LoVo (cell line): ENCODE measurements around the gene PRDX5.

Experiments used
- DNase-seq: peaks from one replicate; pipeline ENCODE4 v3.0.0-alpha.2; 2016; ENCODE audit warnings: low spot score

The PRDX5 gene

GRCh38 chr11:64347193-64347867, 29.4 kb downstream of the PRDX5 start:
- DNase-seq, result no peak

DNA sequence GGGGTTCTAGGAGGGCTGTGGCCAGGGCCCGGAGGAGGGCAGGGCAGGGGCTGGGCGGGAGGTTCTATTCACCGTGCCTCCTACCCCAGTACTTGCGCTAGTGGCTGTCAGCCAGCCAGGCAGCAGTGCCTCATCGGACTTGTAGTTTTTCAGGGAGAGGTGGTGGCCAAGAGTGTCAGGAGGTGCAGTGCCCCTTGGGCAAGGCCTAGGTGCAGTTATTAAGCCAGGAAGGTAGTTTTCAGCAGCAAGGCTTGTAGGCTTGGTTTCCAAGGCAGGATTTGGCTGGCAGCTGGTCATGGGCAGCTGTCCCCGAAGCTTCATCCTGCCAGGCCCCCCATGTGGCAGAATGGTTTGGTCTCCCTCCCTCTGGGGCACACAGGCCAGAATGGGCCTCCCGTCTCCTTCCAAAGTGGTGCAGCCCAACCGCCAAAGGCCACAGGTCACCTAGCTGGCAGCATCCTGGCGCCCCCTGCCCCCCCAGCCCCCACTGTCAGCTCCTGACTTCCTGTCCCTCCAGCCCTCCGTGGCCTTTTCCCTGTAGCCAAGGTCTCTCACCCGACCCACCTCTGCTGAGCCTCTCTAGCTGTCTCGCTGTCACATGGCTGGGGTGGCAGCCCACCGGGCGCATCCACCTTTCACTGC, 30.6 kb downstream of the PRDX5 start:
- no peak for DNase-seq

- no peak for DNase-seq
These were observed 31.1 kb downstream of the PRDX5 start for GRCh38 chr11:64349025-64349387.

GRCh38 chr11:64349404-64349803, 31.5 kb downstream of the PRDX5 start:
- DNase-seq, result no peak

GRCh38 chr11:64351136-64351631, 33.3 kb downstream of the PRDX5 start:
- no peak for DNase-seq

DNA sequence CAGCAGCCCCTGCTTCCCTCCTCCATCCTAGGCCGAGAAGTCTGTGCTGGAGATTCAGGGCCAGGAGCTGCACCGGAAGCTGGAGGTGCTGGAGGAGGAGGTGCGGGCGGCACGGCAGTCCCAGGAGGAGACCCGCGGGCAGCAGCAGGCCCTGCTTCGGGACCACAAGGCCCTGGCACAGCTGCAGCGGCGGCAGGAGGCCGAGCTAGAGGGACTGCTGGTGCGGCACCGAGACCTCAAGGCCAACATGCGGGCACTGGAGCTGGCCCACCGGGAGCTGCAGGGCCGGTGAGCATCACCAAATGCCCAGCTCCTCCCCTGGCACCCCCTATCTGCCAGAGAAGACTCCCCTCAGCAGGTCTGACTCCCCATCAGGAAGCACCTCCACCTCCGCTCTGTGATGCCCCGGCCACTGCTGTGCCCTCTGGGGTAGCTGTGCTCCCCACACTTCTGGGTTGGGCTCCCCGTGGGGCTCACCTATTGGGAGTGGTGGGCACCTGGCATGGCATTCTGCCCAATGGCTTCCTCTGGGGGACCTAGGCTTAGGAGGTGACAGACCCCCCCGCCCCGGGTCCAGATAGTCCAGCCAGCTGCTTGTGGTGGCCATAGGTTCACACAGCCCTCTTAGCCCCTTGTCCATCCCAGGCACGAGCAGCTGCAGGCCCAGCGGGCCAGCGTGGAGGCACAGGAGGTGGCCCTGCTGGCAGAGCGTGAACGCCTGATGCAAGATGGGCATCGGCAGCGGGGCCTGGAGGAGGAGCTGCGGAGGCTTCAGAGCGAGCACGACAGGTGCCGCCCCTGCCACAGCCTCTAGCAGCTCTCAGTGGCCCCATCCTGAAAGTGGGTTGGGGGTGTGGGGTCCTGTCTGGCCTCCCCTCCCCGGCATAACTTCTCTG, 34.4 kb downstream of the PRDX5 start:
- DNase-seq, result no peak

GRCh38 chr11:64352995-64353714, 35.2 kb downstream of the PRDX5 start:
- no peak for DNase-seq

GRCh38 chr11:64353715-64354506, 36.0 kb downstream of the PRDX5 start:
- no peak for DNase-seq

- DNase-seq, result peak; percentile 85
These were observed 37.4 kb downstream of the PRDX5 start for GRCh38 chr11:64355078-64355940.

GRCh38 chr11:64356498-64357411, 38.8 kb downstream of the PRDX5 start:
- no peak for DNase-seq

- DNase-seq, result no peak
These were observed 39.5 kb downstream of the PRDX5 start for GRCh38 chr11:64357446-64357845.

DNA sequence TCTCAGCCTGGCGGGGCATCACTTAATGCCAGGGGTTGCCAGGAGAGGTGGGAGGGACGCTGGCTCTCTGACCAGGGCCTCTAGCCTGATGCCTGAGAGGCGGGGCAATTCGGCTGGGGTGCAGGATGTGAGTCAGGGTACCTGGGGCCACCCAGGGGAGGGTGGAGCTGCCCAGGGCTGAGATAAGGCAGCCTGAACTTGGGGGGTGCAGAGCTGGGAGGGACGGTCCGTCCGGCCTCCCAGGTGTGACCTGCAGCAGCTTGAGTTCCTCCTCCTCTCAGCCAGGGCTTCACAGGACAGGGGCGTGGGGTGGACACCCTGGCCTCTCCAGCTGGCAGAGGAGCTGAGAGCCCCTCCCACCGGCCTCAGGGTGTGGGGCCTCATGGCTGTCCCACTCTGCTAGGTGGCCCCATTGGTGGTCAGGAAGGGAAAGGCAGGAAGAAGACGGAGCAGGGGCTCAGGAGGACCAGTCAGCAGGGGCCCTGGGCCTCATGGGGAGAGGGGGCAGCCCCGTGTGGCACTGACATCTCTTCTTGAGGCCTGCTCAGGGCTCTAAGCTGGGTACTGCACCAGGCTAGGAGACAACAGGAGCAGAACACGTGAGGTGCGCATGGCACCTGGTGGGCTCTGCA, 40.1 kb downstream of the PRDX5 start:
- peak; percentile 35 for DNase-seq

DNA sequence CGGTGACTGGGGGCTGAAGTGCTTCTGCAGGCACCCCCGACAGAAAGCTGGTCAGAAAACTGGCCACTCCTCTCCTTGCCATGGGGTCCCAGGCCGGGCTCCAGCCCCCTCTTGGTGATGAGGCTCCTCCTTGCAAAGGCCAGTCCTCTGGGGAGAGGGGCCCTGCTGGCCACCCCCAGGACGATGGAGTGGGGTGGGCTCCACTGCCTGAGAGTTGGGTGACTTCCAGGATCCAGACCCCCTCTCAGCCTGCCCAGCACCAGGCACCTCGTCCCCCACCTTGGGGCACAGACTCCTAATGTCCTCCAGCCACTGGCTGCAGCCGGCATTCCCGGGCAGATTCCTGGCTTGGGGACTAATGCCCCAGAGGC, 40.6 kb downstream of the PRDX5 start:
- no peak for DNase-seq

GRCh38 chr11:64358907-64359711, 41.2 kb downstream of the PRDX5 start, which contains the start of gene RPS6KA4:
RPS6KA4 (plus strand) TSS chr11:64359162; CDS start chr11:64359236, 74 bp downstream.
- DNase-seq, result peak; percentile 68

DNA sequence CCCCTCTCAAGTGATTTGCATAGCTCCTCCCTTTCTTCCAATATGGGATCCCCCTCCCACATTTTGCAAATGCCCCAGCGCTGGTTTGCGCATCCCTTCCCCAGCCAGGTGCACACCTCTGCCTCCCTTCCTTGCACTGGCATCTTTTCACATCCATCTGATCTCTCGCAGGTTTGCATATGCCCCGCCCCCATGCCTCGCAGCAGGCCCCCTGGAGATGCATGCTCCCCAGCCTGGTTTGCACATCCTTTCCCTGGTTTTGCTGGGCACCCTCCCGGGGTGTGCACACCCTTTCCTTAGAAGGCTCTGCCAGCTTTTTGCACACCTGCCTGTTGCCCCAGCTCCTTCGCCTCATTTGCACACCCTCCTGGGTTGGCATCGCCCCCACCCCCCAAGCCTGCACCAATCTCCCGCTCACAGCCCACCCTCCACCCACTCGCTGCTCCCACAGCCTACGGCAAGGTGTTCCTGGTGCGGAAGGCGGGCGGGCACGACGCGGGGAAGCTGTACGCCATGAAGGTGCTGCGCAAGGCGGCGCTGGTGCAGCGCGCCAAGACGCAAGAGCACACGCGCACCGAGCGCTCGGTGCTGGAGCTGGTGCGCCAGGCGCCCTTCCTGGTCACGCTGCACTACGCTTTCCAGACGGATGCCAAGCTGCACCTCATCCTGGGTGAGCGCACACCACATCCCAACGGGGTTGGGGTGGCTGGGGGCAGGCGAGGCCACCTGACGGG, 42.0 kb downstream of the PRDX5 start:
- DNase-seq, result no peak

GRCh38 chr11:64360448-64360921, 42.6 kb downstream of the PRDX5 start:
- DNase-seq, result no peak

- no peak for DNase-seq
These were observed 43.7 kb downstream of the PRDX5 start for GRCh38 chr11:64361659-64362058.
